ENCODE data around the gene NES. TPM values are rescaled to one million over a fixed set of nuclear protein-coding genes. Genes with fewer than 3 reads are reported as not detected.

Gene NES
- total and polyA plus RNA-seq, 2 of the 8 experiments (the other 6 are each of a cell fraction or from before 2014, with no cell fraction given): 13.3 to 135 TPM

- no peak for FAIRE-seq
- no peak for TF ChIP-seq PHF8 (conservative IDR thresholded peaks at IDR 0.05; ENCODE audit: low read depth, low read length)
- TF ChIP-seq CREB1 (IDR thresholded peaks at IDR 0.05): no peak
- peak overlapping the region; percentile 14 to 72 for H3K4me2 ChIP-seq (ENCODE audit: insufficient read depth in 1 of 2, low read depth in 2 of 2, low read length in 2 of 2)
Observed at GRCh38 chr1:156693848-156694689, 16.9 kb upstream of the NES start.

More at GRCh38 chr1:156693848-156694689, 16.9 kb upstream of the NES start:
- peak overlapping the region; percentile 12 for H2BK120ac ChIP-seq (replicated peaks; ENCODE audit: low read depth, low read length)
- peak overlapping the region; percentile 94 for H2BK20ac ChIP-seq (ENCODE audit: low read length)
- peak overlapping the region; percentile 93 for H3K18ac ChIP-seq (ENCODE audit: extremely low read depth, low read length)
- no peak overlapping the region for H2AFZ ChIP-seq (ENCODE audit: low read length)
- H3K14ac ChIP-seq (ENCODE audit: insufficient read length): no peak overlapping the region
- peaks cover 10% of the 10 kb centered on the region; the same call in 1 of the 2 replicates for H3K23me2 ChIP-seq (ENCODE audit: low read depth, low read length)
- peak overlapping the region in 1 of 4 experiments; percentile 49; a peak in 3 of 8 replicates for H3K4me3 ChIP-seq (ENCODE audit: extremely low read depth in 1 of 4, insufficient read depth in 2 of 4, low read depth in 3 of 4, low read length in 4 of 4)
- no peaks in the 10 kb centered on the region for H3K9me3 ChIP-seq (ENCODE audit: insufficient read depth in 2 of 2, low read depth in 1 of 2, low read length in 1 of 2)
- peak overlapping the region; percentile 44 for H4K5ac ChIP-seq (ENCODE audit: insufficient read length, low read depth, low read length)
- no peaks in the 10 kb centered on the region for H3K79me1 ChIP-seq (ENCODE audit: low read depth, low read length)
- WGBS, 2 experiments (ENCODE audit: extremely low coverage in 1 of 2, insufficient coverage in 1 of 2, insufficient read length in 1 of 2, insufficient replicate concordance in 2 of 2, low coverage in 1 of 2, low lambda C conversion rate in 2 of 2, missing lambda C conversion rate in 1 of 2): 30% methylated on average over 11 of the region's 12 CpGs; no CpG with 5 or more reads in 1 of the 2 experiments
- H4K91ac ChIP-seq (replicated peaks; ENCODE audit: insufficient read length, low read length): peak overlapping the region; percentile 96
- H3K36me3 ChIP-seq (ENCODE audit: control insufficient read depth in 2 of 4, insufficient read depth in 4 of 4, low read length in 3 of 4): peaks cover 4 to 13% (median 6%) of the 10 kb centered on the region in 4 experiments
- peak in 1 of 2 experiments; percentile 68 for DNase-seq (ENCODE audit: low read depth in 1 of 2, low spot score in 2 of 2)
- CTCF ChIA-PET (ENCODE audit: partially characterized antibody): interaction anchor here (0.6 to 66.0 kb wide), 7 partner anchors 7 to 166 kb away, joined by 3 to 4284 read pairs (median 132); partner anchors contain the start of genes BCAN, CRABP2, HAPLN2 and INSRR
- peaks cover 24 to 50% (median 38%) of the 10 kb centered on the region in 4 experiments for H3K4me1 ChIP-seq (replicated peaks in 1 of 4; ENCODE audit: control insufficient read depth in 3 of 4, insufficient read depth in 4 of 4, low read length in 3 of 4)
- no peaks in the 10 kb centered on the region for H4K20me1 ChIP-seq (replicated peaks in 1 of 2; ENCODE audit: control insufficient read depth in 1 of 2, insufficient read depth in 2 of 2, low read length in 2 of 2)
- peak overlapping the region; percentile 74 for H3K27ac ChIP-seq (ENCODE audit: low read depth, low read length)
- no peaks in the 10 kb centered on the region for H3K79me2 ChIP-seq (ENCODE audit: control insufficient read depth in 1 of 2, insufficient read depth in 2 of 2, low read length in 2 of 2)
- peak overlapping the region; percentile 73 for H3K4ac ChIP-seq (replicated peaks; ENCODE audit: insufficient read length, low read depth, low read length)
- H3K56ac ChIP-seq (replicated peaks; ENCODE audit: insufficient read length, low read depth, low read length): peak overlapping the region; percentile 70
- peaks cover 0 to 7% (median 0%) of the 10 kb centered on the region in 4 experiments; a peak in 2 of 7 replicates for H3K27me3 ChIP-seq (replicated peaks in 1 of 4; ENCODE audit: control insufficient read depth in 3 of 4, extremely low read depth in 1 of 4, insufficient read depth in 3 of 4, low read length in 3 of 4)
- peak overlapping the region; percentile 92; the same call in 1 of the 2 replicates for H2BK15ac ChIP-seq (ENCODE audit: low read length)
- POLR2A ChIA-PET (ENCODE audit: partially characterized antibody): interaction anchor here (0.6 to 13.9 kb wide), 12 partner anchors 10 to 166 kb away, joined by 3 to 530 read pairs (median 6); partner anchors contain the start of genes CRABP2, ISG20L2, METTL25B and NES
- peak overlapping the region; percentile 99 for H2BK12ac ChIP-seq (ENCODE audit: low read depth, low read length)
- H4K8ac ChIP-seq (ENCODE audit: extremely low read depth, insufficient read depth, low read length): peak overlapping the region; percentile 51; the same call in 1 of the 2 replicates
- peak overlapping the region; percentile 98 for H2AK5ac ChIP-seq (ENCODE audit: low read depth, low read length)
- peak overlapping the region in 2 of 4 experiments; percentile 28 to 29; a peak in 4 of 7 replicates for H3K9ac ChIP-seq (replicated peaks in 1 of 4; ENCODE audit: extremely low read depth in 1 of 4, low read depth in 3 of 4, low read length in 3 of 4)
- H3K23ac ChIP-seq (ENCODE audit: insufficient read length): no peak overlapping the region
- peak overlapping the region; percentile 97 for H2BK5ac ChIP-seq (ENCODE audit: low read depth, low read length)
